CD14-positive monocyte (primary cell): ENCODE results near the gene NEK1. TPM values are rescaled to one million over a fixed set of nuclear protein-coding genes. Genes with fewer than 3 reads are reported as not detected.
"Not testable (repeated sequence)": the region's sequence is repeated elsewhere in the genome, so short reads cannot be mapped to it uniquely, and the experiment has no call there.

ENCODE experiments used
- DNase-seq, 3 donors: peaks; one replicate each; pipeline ENCODE4 v3.0.0-alpha.2; 2011 to 2022
- H2AFZ ChIP-seq: 2 replicates; pipeline ENCODE4 v1.6.0; 2012; ENCODE audit warnings: mild to moderate bottlenecking, low read depth, low read length, inconsistent platforms; ENCODE audit not compliant: insufficient read depth, poor library complexity, severe bottlenecking
- H3K27ac ChIP-seq, 2 donors: 1 replicate in 1 of 2; 2 replicates in 1 of 2; pipeline ENCODE4 v1.5.1; 2012 to 2013; ENCODE audit warnings: low read length in 2 of 2, control low read depth in 1 of 2, inconsistent platforms in 1 of 2, low read depth in 1 of 2, mild to moderate bottlenecking in 1 of 2
- H3K27me3 ChIP-seq, 2 donors: one replicate each; pipeline versions ENCODE4 v1.6.0 to v1.6.1; 2011 to 2013; ENCODE audit warnings: low read length in 2 of 2; ENCODE audit not compliant: control insufficient read depth in 2 of 2, insufficient read depth in 2 of 2
- H3K36me3 ChIP-seq, 2 donors: replicated peaks in 1 of 2; 1 replicate in 1 of 2; 2 replicates in 1 of 2; pipeline versions ENCODE4 v1.5.1 to v1.6.1; 2012 to 2013; ENCODE audit warnings: low read length in 2 of 2, control low read depth in 1 of 2, inconsistent platforms in 1 of 2, mild to moderate bottlenecking in 1 of 2; ENCODE audit not compliant: insufficient read depth in 2 of 2, control insufficient read depth in 1 of 2
- H3K4me1 ChIP-seq, 2 donors: 1 replicate in 1 of 2; 2 replicates in 1 of 2; pipeline versions ENCODE4 v1.5.1 to v1.6.1; 2012 to 2013; ENCODE audit warnings: low read length in 2 of 2, control low read depth in 1 of 2, inconsistent platforms in 1 of 2, mild to moderate bottlenecking in 1 of 2, moderate library complexity in 1 of 2; ENCODE audit not compliant: insufficient read depth in 2 of 2, control insufficient read depth in 1 of 2
- H3K4me2 ChIP-seq: replicated peaks from 2 replicates; pipeline ENCODE3; 2012; ENCODE audit warnings: low read length, moderate library complexity, mild to moderate bottlenecking; ENCODE audit not compliant: poor library complexity, severe bottlenecking; ENCODE audit errors: extremely low read depth
- H3K4me3 ChIP-seq, 3 experiments: fragments of 200-600 bp in 1 of 3; sonication (generic) in 1 of 3; replicated peaks in 1 of 3; 1 replicate in 2 of 3; 2 replicates in 1 of 3; pipeline ENCODE4 v1.5.1; 2011 to 2013; ENCODE audit warnings: low read length in 3 of 3, mild to moderate bottlenecking in 3 of 3, control low read depth in 2 of 3, low read depth in 2 of 3, inconsistent platforms in 1 of 3, moderate library complexity in 1 of 3
- H3K79me2 ChIP-seq: 2 replicates; pipeline ENCODE4 v1.6.0; 2012; ENCODE audit warnings: mild to moderate bottlenecking, control low read depth, inconsistent platforms, low read length, moderate library complexity; ENCODE audit not compliant: insufficient read depth
- H3K9ac ChIP-seq: 2 replicates; pipeline ENCODE4 v1.6.0; 2017; ENCODE audit warnings: low read length, mild to moderate bottlenecking; ENCODE audit not compliant: insufficient read depth, poor library complexity, severe bottlenecking
- H3K9me3 ChIP-seq, 2 donors: replicated peaks in 1 of 2; 1 replicate in 1 of 2; 2 replicates in 1 of 2; pipeline versions ENCODE4 v1.5.1 to v1.6.1; 2012 to 2013; ENCODE audit warnings: low read length in 2 of 2, control low read depth in 1 of 2; ENCODE audit not compliant: control insufficient read depth in 1 of 2, insufficient read depth in 1 of 2
- H4K20me1 ChIP-seq: 2 replicates; pipeline ENCODE4 v1.6.0; 2012; ENCODE audit warnings: mild to moderate bottlenecking, low read length, control low read depth, moderate library complexity; ENCODE audit not compliant: insufficient read depth
- H3K27ac Mint-ChIP-seq, 7 donors: one replicate each; pipeline ENCODE4 v1.8.0; 2020; ENCODE audit warnings: mild to moderate bottlenecking in 7 of 7, mixed read lengths in 7 of 7, moderate library complexity in 6 of 7, inconsistent platforms in 2 of 7
- H3K27me3 Mint-ChIP-seq, 3 donors: one replicate each; pipeline ENCODE4 v1.8.0; 2021 to 2022; ENCODE audit warnings: low read depth in 3 of 3, mild to moderate bottlenecking in 3 of 3, mixed read lengths in 3 of 3, moderate library complexity in 3 of 3, inconsistent platforms in 1 of 3
- H3K36me3 Mint-ChIP-seq, 2 donors: one replicate each; pipeline ENCODE4 v1.8.0; 2020; ENCODE audit warnings: mixed read lengths in 2 of 2, inconsistent platforms in 1 of 2, mild to moderate bottlenecking in 1 of 2
- H3K4me1 Mint-ChIP-seq: one replicate; pipeline ENCODE4 v1.8.0; 2020; ENCODE audit warnings: mild to moderate bottlenecking, mixed read lengths
- H3K4me3 Mint-ChIP-seq, 2 donors: one replicate each; pipeline ENCODE4 v1.8.0; 2020; ENCODE audit warnings: mild to moderate bottlenecking in 2 of 2, mixed read lengths in 2 of 2, moderate library complexity in 1 of 2
- H3K9me3 Mint-ChIP-seq, 7 donors: one replicate each; pipeline ENCODE4 v1.8.0; 2020 to 2022; ENCODE audit warnings: mixed read lengths in 7 of 7, mild to moderate bottlenecking in 6 of 7, moderate library complexity in 6 of 7, inconsistent platforms in 2 of 7
- WGBS: methylation state at CpG from one replicate; pipeline ENCODE4 v1.1.5; 2013; ENCODE audit warnings: missing lambda C conversion rate; ENCODE audit not compliant: insufficient coverage; 5-methylcytosine and 5-hydroxymethylcytosine counted together
- intact Hi-C, 2 donors: fragments of 100-400 bp; cut with micrococcal nuclease; formaldehyde crosslinking; loops; one replicate each; pipeline versions ENCODE4 v1.15.0 to v1.15.1; 2023
- polyA plus RNA-seq, 3 donors: library from polyadenylated mRNA; depleted of rRNA in 1 of 3; unstranded in 2 of 3; stranded (reverse) in 1 of 3; fragments of 300-500 nt in 2 of 3; fragments of >200 nt in 1 of 3; fragmentation: Illumina TruSeq in 2 of 3; gene quantifications; 1 replicate in 2 of 3; 2 replicates in 1 of 3; pipeline ENCODE4 v1.2.3, GENCODE V29; 2012 to 2021
- TF ChIP-seq, protein P1 (sequence below): fragments of 200-600 bp; IDR thresholded peaks from one replicate; pipeline ENCODE4 v1.8.0; 2022; ENCODE audit warnings: antibody characterized with exemption, mild to moderate bottlenecking

NEK1 gene
- polyA plus RNA-seq, 3 donors, result 1.9 to 5.5 (median 2.7) TPM

DNA sequence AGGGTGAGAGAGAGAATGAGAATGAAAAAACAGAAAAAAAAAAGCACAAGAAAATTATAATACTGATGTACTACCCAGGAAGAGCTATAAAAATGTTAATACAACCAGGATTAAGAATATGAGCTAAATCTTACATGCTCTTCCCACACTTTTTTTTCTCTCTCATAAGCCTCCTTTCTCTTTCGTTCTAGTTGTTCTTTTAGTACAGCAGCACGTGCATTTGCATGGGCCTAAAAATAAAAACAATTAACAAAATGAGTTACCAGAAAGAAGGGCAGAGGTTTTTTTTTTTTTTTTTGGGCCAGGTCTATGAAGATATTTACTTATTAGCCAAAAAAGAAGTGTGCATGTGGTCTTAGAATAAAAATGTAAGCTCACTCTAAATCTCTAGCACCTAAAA lies 105.5 kb downstream of the NEK1 start:
- no peak overlapping the region for H3K4me3 ChIP-seq
- H3K4me1 ChIP-seq, result no peaks in the 10 kb centered on the region
- no peak for DNase-seq
- no peak overlapping the region for H2AFZ ChIP-seq
- no CpG with 5 or more reads among the region's 2 CpGs for WGBS
- peaks cover 0 to 1% (median 0%) of the 10 kb centered on the region in 3 donors for H3K27me3 Mint-ChIP-seq
- TF ChIP-seq, protein P1, sequence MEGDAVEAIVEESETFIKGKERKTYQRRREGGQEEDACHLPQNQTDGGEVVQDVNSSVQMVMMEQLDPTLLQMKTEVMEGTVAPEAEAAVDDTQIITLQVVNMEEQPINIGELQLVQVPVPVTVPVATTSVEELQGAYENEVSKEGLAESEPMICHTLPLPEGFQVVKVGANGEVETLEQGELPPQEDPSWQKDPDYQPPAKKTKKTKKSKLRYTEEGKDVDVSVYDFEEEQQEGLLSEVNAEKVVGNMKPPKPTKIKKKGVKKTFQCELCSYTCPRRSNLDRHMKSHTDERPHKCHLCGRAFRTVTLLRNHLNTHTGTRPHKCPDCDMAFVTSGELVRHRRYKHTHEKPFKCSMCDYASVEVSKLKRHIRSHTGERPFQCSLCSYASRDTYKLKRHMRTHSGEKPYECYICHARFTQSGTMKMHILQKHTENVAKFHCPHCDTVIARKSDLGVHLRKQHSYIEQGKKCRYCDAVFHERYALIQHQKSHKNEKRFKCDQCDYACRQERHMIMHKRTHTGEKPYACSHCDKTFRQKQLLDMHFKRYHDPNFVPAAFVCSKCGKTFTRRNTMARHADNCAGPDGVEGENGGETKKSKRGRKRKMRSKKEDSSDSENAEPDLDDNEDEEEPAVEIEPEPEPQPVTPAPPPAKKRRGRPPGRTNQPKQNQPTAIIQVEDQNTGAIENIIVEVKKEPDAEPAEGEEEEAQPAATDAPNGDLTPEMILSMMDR, result no peak
- no peaks in the 10 kb centered on the region for H3K4me1 Mint-ChIP-seq
- H3K9me3 Mint-ChIP-seq, result peaks cover 3 to 10% (median 6%) of the 10 kb centered on the region in 7 donors
- no peaks in the 10 kb centered on the region for H3K36me3 ChIP-seq
- no peaks in the 10 kb centered on the region for H3K79me2 ChIP-seq
- H3K27me3 ChIP-seq, result no peaks in the 10 kb centered on the region
- no peaks in the 10 kb centered on the region for H3K9me3 ChIP-seq
- peaks cover 21 to 26% of the 10 kb centered on the region in 2 donors for H3K36me3 Mint-ChIP-seq
- H3K27ac Mint-ChIP-seq, result no peak overlapping the region
- intact Hi-C loops, result no loop called here
- H4K20me1 ChIP-seq, result no peaks in the 10 kb centered on the region
- no peak overlapping the region for H3K4me3 Mint-ChIP-seq
- H3K27ac ChIP-seq, result no peak overlapping the region
- no peak overlapping the region for H3K4me2 ChIP-seq
- no peak overlapping the region for H3K9ac ChIP-seq

DNA sequence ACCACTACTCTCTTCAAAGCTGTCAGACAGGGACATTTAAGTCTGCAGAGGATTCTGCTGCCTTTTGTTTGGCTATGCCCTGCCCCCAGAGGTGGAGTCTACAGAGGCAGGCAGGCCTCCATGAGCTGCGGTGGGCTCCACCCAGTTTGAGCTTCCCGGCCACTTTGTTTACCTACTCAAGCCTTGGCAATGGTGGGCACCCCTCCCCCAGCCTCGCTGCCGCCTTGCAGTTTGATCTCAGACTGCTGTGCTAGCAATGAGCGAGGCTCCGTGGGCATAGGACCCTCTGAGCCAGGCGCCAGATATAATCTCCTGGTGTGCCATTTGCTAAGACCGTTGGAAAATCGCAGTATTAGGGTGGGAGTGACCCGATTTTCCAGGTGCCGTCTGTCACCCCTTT lies 112.5 kb downstream of the NEK1 start:
- H3K4me1 Mint-ChIP-seq, H3K4me3 ChIP-seq, intact Hi-C loops, H3K27ac ChIP-seq, H3K27me3 ChIP-seq, H3K9me3 ChIP-seq, H3K27ac Mint-ChIP-seq, H3K9ac ChIP-seq, H3K4me1 ChIP-seq, H3K79me2 ChIP-seq, H3K36me3 ChIP-seq, H2AFZ ChIP-seq, H4K20me1 ChIP-seq, DNase-seq, H3K4me2 ChIP-seq, H3K4me3 Mint-ChIP-seq, H3K27me3 Mint-ChIP-seq: not testable (repeated sequence)
- H3K9me3 Mint-ChIP-seq, result peaks cover 28 to 49% (median 33%) of the 10 kb centered on the region in 7 donors
- WGBS, result 98% methylated on average over 9 of the region's 11 CpGs
- peaks cover 37 to 42% of the 10 kb centered on the region in 2 donors for H3K36me3 Mint-ChIP-seq

DNA sequence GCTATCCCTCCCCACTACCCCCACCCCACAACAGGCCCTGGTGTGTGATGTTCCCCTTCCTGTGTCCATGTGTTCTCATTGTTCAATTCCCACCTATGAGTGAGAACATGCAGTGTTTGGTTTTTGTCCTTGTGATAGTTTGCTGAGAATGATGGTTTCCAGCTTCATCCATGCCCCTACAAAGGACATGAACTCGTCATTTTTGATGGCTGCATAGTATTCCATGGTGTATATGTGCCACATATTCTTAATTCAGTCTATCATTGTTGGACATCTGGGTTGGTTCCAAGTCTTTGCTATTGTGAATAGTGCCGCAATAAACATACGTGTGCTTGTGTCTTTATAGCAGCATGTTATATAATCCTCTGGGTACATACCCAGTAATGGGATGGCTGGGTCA lies 118.1 kb downstream of the NEK1 start:
- 100% methylated on average over 1 of the region's 3 CpGs for WGBS
- intact Hi-C loops, result loop anchor here in 1 of 2 donors (5.0 kb wide), 1 partner anchor 572 kb away; no protein-coding TSS in a partner anchor
- not testable (repeated sequence) for H3K9ac ChIP-seq, H3K4me3 Mint-ChIP-seq, DNase-seq, H3K9me3 ChIP-seq, H3K4me3 ChIP-seq, H4K20me1 ChIP-seq, H3K27me3 ChIP-seq, H3K27ac Mint-ChIP-seq, H3K4me1 ChIP-seq, H3K27ac ChIP-seq, H3K27me3 Mint-ChIP-seq, H3K4me2 ChIP-seq, H2AFZ ChIP-seq, H3K36me3 ChIP-seq, H3K4me1 Mint-ChIP-seq, H3K79me2 ChIP-seq, H3K36me3 Mint-ChIP-seq
- H3K9me3 Mint-ChIP-seq, result peaks cover 10 to 25% (median 14%) of the 10 kb centered on the region in 7 donors
